GM19468 (cell line): Measurements from ENCODE around the gene RAB32.

Source experiments
- ATAC-seq: cut with Tn5 transposase; IDR thresholded peaks from one replicate; pipeline ENCODE4 v1.9.1; 2021; ENCODE audit warnings: mild to moderate bottlenecking, moderate library complexity, moderate number of reproducible peaks; ENCODE audit not compliant: unreplicated experiment; ENCODE audit errors: extremely low read depth

The RAB32 gene

DNA sequence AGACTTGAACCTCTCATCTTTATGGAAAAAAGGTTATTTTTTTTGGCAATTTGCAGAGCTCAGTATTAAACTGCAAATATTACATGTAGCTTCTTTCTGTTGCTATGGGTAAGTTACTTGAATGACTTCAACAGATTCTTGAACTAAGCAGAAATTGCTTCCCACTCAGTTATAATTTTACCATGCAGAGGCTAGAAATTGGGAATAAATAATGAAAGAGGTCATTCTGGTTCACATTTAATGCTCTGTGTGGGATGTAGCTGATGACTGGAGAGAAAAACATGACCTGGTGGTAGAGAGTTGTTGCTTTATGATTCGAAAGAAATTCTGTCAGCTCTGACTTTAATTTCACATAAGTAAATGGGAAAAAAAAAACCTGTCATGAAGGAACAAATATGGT, 38.3 kb downstream of the RAB32 start:
- no peak for ATAC-seq

DNA sequence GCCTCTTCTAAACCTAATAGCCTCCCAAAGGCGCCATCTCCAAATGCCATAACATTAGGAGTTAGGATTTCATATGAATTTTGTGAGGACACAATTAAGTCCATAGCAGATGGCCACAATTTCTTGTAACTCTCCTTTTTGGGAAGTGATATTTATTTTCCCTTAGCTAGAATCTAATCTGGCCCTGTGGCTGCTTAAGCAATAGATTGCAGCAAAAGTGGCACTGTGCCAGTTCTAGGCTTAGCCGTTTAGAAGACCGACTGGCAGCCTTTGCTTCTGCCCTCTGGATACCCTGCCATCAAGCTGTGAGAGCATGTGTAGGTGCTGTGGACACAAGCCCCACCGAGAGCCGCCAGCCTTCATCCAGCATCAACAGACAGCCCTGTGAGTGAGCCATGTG, 39.2 kb downstream of the RAB32 start:
- no peak for ATAC-seq

DNA sequence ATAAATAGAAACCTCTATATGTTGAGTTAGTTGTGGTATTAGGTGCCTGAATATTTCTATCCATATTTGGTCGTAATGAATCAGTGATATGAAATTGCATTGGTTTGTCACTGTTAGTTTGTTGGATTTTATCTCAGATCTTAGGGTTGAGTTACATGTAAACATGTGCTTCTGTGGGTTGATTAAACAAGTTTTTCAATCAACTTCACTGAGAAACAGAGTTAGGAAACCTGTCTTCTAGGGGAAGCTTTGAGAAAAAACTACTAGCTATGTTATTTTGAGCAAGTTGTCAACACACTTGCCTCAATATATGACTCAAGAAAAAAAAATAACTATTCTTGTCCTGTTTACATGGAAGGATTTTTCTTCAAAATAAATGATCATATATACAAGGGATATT, 40.3 kb downstream of the RAB32 start:
- ATAC-seq, result no peak

DNA sequence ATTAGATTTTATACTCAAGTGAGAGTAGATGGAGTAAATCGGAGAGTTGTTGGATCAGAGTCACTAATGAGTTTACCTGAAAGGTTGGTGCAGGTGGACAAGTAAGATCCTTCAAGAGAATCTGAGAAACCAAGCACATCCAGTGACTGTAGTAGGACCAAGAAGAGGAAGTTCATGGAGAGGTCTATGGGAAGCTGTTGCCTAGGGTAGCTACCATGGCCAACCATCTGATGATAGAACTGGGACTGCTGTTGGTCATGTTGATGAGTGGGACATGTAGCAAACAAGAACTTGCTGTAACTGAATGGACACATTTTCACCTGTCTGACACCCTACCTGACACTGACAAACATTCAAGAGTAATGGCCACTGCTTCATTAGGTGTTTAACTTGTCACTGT, 43.8 kb downstream of the RAB32 start:
- ATAC-seq, result no peak

DNA sequence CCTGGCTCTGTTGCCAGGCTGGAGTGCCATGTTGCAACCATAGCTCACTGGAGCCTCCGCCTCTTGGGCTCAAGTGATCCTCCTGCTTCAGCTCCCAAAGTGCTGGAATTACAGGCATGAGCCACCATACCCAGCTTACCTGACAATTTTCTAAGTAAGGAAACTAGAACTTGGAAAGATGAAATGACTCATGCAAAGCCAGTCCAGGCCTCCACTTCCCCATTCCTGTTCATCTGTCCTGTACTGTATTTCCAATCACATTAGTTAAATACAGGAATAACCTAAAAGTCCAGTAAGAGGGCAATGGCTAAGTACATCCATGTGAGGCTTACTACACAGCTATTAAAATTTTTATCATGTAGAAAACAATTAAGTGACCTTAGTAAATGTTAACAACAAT, 46.9 kb downstream of the RAB32 start:
- no peak for ATAC-seq

DNA sequence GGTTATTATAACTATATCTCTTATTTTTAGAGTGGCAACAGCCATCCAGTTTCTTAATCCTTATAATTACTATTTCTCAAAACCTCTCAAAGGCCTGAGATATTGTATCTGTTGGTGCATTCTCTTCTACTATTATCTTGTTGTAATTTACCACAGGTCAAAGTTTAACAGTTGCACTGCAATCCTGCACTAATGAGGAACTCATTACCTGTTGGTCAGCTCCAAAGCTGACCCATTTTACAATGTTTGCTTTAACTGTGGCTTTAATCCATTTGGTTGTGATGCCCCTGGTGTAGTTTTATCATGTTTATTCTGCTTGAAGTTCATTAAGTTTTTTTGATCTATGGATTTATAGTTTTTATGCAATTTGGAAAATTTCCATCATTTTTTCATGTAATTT, 48.8 kb downstream of the RAB32 start:
- no peak for ATAC-seq

DNA sequence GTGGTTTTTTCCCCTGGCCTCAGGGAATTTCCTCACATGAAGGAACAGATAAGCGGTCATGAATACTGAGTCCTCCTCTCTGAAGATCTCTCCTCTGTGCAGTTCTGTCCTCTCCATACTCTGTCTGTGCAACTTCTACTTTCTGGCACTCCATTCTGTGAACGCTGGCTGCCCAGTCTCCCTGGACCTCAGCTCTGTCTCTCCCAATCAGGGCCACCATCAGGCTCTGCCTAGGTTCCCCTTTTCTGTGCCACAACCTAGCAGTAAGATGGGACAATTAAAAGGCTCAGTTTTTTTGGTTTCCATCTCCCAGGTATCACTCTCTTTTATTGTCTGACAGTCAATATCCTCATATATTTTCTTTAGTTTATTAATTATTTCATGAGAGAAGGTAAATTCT, 50.4 kb downstream of the RAB32 start:
- no peak for ATAC-seq

DNA sequence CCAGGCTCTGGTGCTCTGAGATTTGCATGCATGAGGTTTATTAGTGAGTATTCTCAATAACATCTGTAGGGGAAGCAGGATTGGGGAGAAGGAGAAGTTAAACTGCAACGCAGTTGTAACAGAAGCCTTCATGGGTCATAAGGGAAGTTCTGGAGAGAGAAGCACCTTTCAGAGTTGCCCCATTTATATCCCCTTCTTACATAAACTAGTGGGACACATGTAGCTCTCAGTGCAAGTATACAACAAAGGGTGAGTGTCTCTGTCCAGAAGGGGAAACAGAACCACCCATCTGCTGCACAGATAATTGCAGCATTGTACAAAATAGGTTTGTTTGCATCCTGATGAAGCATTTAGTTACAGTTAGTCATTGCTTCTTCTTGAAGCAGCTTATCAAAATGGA, 50.9 kb downstream of the RAB32 start:
- ATAC-seq, result no peak

DNA sequence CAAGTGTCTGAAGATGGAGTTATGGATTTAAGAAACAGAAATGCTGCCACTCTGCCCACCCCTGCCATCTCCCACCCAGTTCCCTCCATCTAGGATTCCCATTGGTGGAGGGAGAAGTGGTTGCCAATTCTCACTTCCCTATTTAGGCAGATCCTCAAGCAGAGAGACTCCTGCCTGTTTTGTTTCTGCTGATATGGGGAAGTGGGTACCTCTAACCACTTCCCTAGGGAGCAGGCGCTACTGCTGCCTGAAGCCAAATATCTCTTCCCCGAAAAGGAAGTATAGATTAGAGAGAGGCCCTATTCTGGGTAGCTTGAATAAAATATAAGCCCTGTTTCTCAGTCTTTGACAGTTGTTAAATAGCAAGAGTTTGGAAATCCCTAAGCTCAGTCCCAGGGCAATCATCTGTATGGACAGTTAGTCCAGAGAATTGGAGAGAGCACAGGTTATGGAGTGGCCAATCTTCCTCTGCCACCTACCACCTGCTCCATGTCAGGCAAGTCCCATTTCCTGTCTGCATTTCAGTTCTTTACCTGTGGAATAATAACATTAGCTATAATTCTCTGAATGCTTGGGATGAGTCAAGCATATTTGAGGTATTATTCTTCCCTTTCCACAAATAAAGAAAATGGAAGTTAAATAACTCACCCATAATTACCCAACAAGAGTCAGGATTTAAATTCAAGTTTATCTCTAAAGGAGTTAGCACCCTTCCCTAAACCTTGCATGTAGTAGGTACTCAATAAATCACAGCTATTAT, 52.5 kb downstream of the RAB32 start:
- ATAC-seq, result no peak

DNA sequence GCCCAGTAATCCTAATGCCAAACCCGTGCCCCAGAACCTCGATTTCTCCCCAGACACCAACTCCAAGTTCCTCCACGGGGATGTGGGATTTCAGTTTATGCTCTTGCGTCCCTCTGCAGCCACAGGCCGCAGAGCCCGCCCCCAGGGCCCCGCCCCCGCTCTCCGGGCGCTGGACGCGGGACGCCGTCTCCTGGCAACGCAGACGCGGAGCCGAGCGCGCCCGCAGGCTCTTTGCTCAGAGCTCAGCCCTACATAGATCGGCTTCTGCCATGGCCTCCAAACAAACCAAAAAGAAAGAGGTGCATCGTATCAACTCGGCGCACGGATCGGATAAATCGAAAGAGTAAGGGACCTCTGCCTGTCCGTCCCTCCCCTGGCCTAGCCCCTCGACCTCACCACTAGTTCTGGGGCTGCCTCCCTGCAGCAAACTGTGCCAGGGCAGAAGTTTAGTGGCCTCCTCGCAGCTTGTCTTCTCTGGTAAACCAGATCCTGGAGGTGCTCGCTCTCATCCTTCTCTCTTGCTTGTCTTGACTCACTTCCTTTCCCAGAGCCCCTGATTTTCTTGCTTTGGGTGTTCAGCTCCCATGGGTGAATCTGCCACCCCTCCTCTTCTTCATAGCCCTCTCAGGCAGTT, 55.3 kb downstream of the RAB32 start, which contains the start of gene ADGB:
ADGB (plus strand) TSS at position 201 of the 634 bp plus-strand sequence; CDS start at position 270, 69 bp downstream.
- no peak for ATAC-seq

DNA sequence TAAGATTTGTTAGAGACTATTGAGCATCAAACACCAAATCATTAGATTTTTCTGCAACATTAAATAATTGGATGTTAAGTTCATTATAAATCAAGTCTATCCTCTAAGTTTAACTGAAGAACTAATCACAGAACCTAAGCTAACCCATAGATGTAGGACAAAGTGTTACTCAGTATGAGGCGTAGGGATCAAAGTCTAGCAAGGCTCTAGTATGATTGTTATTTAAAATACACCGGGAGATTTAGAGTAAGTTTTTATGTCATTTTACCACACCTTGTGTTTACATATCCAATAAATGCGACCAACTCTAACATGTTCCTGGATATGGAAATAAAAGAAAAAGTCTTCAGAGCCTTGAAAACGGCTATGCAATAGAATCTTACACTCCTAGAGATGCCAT, 57.7 kb downstream of the RAB32 start:
- no peak for ATAC-seq

DNA sequence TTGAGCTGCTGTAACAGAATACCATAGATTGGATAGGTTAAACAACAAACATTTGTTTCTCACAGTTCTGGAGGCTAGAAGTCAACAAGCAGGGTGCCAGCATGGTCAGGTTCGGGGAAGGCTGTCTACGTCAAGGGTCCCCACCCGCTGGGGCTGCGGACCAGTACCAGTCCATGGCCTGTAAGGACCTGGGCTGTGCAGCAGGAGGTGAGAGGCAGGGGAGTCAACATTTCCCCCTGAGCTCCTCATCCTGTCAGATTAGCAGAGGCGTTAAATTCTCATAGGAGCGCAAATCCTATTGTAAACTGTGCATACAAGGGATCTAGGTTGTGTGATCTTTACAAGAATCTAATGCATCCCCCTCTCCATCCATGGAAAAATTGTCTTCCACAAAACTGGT, 58.9 kb downstream of the RAB32 start:
- ATAC-seq, result no peak
